Stomach (tissue), 4 donors: ENCODE data around the gene NR3C1.

Experiments
- EP300 ChIP-seq: sonication (generic); formaldehyde crosslinking; IDR thresholded peaks from one replicate; pipeline ENCODE4 v1.6.1; 2017; ENCODE audit warnings: antibody characterized with exemption
- TF ChIP-seq, protein P1 (sequence below), 7 experiments: fragments of 450-650 bp in 4 of 7; fragments of 200-600 bp in 3 of 7; sonication (generic) in 3 of 7; IDR thresholded peaks; one replicate each; pipeline ENCODE4 v1.5.1; 2016 to 2019; ENCODE audit warnings: antibody characterized with exemption in 7 of 7, control low read depth in 2 of 7, mild to moderate bottlenecking in 1 of 7

DNA sequence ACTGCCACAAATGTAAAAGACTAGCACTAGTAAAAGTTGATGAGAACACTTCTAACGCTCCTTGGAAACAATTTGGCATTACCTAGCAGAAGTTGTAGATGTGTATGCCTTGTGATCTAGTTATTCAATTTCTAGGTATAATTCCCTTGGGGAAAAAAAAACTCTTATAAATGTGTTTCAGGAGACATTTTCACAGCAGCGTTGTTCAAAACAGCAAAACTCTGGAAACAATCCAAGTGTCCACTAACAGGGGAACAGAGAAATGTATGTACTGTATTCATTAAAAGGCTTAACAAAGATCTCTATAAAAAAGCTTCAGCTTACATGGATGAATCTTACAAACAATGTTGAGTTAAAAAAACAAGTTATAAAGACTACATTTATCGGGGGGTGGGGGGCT lies 30.4 kb downstream of the NR3C1 start:
- TF ChIP-seq, protein P1, sequence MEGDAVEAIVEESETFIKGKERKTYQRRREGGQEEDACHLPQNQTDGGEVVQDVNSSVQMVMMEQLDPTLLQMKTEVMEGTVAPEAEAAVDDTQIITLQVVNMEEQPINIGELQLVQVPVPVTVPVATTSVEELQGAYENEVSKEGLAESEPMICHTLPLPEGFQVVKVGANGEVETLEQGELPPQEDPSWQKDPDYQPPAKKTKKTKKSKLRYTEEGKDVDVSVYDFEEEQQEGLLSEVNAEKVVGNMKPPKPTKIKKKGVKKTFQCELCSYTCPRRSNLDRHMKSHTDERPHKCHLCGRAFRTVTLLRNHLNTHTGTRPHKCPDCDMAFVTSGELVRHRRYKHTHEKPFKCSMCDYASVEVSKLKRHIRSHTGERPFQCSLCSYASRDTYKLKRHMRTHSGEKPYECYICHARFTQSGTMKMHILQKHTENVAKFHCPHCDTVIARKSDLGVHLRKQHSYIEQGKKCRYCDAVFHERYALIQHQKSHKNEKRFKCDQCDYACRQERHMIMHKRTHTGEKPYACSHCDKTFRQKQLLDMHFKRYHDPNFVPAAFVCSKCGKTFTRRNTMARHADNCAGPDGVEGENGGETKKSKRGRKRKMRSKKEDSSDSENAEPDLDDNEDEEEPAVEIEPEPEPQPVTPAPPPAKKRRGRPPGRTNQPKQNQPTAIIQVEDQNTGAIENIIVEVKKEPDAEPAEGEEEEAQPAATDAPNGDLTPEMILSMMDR (IDR thresholded peaks at IDR 0.05): no peak
- TF ChIP-seq EP300: no peak
